Astrocyte (in vitro differentiated cells and primary cell): Measurements from ENCODE around the gene CYP3A4. TPM values are rescaled to one million over a fixed set of nuclear protein-coding genes. Genes with fewer than 3 reads are reported as not detected.

Experiments
- total RNA-seq: library from RNA; stranded (reverse); gene quantifications from 2 replicates; pipeline ENCODE4 v1.2.1, GENCODE V29; 2021

CYP3A4 gene
- total RNA-seq, 1 donor from 2014 or later = not detected

Other genes starting within 250 kb of the CYP3A4 start
- 4.7 TPM in 2 replicates for gene FAM200A, start 232.1 kb downstream of the CYP3A4 start, total RNA-seq
- gene ZNF655, start 225.5 kb downstream of the CYP3A4 start, total RNA-seq = 54.1 and 59.7 TPM in 2 replicates
- 0.23 and 0.43 TPM in 2 replicates for gene TMEM225B, start 185.9 kb downstream of the CYP3A4 start, total RNA-seq
- gene ZSCAN25, start 167.2 kb downstream of the CYP3A4 start, total RNA-seq = 13.3 and 14.6 TPM in 2 replicates
- gene CYP3A5, start 104.2 kb downstream of the CYP3A4 start, total RNA-seq = 0.07 TPM in 1 of 2 replicates, not detected in the other
- gene CYP3A7, start 49.0 kb downstream of the CYP3A4 start, total RNA-seq = not detected in 2 replicates
- not detected in 2 replicates for gene CYP3A43, start 43.8 kb upstream of the CYP3A4 start, total RNA-seq
- not detected in 2 replicates for gene OR2AE1, start 92.8 kb upstream of the CYP3A4 start, total RNA-seq
- 4.1 and 4.6 TPM in 2 replicates for gene TRIM4, start 135.3 kb upstream of the CYP3A4 start, total RNA-seq
- not detected in 2 replicates for gene GJC3, start 145.4 kb upstream of the CYP3A4 start, total RNA-seq
- not detected in 2 replicates for gene AZGP1, start 191.8 kb upstream of the CYP3A4 start, total RNA-seq
- gene ZKSCAN1, start 231.4 kb upstream of the CYP3A4 start, total RNA-seq = 70.3 and 70.8 TPM in 2 replicates